AG09319 (cell line): ENCODE measurements around the gene GRIN2B.

Source experiments
- DNase-seq: peaks from one replicate; pipeline ENCODE4 v3.0.0-alpha.2; 2010; ENCODE audit warnings: low read depth; ENCODE audit errors: extremely low read depth
- CTCF ChIP-seq: IDR thresholded peaks from 2 replicates; pipeline ENCODE4 v1.5.1; 2011; ENCODE audit warnings: low read depth, mild to moderate bottlenecking, inconsistent platforms, low read length, moderate library complexity

GRIN2B gene

GRCh38 chr12:13959131-13959723 is 22.2 kb downstream of the GRIN2B start:
- DNase-seq: no peak
- no peak for TF ChIP-seq CTCF

- no peak for TF ChIP-seq CTCF
- no peak for DNase-seq
Measured at GRCh38 chr12:13957576-13957975, 23.8 kb downstream of the GRIN2B start.

GRCh38 chr12:13956060-13956590 is 25.3 kb downstream of the GRIN2B start:
- no peak for TF ChIP-seq CTCF
- no peak for DNase-seq

- no peak for TF ChIP-seq CTCF
Measured at GRCh38 chr12:13952096-13952495, 29.3 kb downstream of the GRIN2B start.

GRCh38 chr12:13950502-13950901 is 30.9 kb downstream of the GRIN2B start:
- DNase-seq: no peak
- no peak for TF ChIP-seq CTCF

More at GRCh38 chr12:13952096-13952495, 29.3 kb downstream of the GRIN2B start:
- DNase-seq: no peak

GRCh38 chr12:13948621-13949020 is 32.8 kb downstream of the GRIN2B start:
- no peak for TF ChIP-seq CTCF
- DNase-seq: no peak

GRCh38 chr12:13947276-13947946 is 34.0 kb downstream of the GRIN2B start:
- no peak for DNase-seq
- TF ChIP-seq CTCF: no peak
